Keratinocyte (primary cell): Measurements from ENCODE around the gene LEFTY2. TPM values are rescaled to one million over a fixed set of nuclear protein-coding genes. Genes with fewer than 3 reads are reported as not detected.

Experiments
- DNase-seq: peaks from one replicate; pipeline ENCODE4 v3.0.0-alpha.2; 2011; ENCODE audit warnings: low read depth, missing footprints, low spot score
- FAIRE-seq: peaks from 2 replicates; lab custom pipeline; 2011; peaks lifted over from hg19 to GRCh38; lab: Jason Lieb, UNC
- H2AFZ ChIP-seq: 2 replicates; pipeline ENCODE4 v1.6.0; 2012; ENCODE audit warnings: low read length, control low read depth, inconsistent platforms; ENCODE audit not compliant: control insufficient read depth
- H3K27ac ChIP-seq: 2 replicates; pipeline ENCODE4 v1.5.1; 2011; ENCODE audit warnings: low read length; ENCODE audit not compliant: control insufficient read depth, insufficient read depth
- H3K27me3 ChIP-seq: 3 replicates; pipeline ENCODE4 v1.6.0; 2011; ENCODE audit warnings: low read length; ENCODE audit not compliant: control insufficient read depth, insufficient read depth; ENCODE audit errors: extremely low read depth
- H3K36me3 ChIP-seq, 2 experiments: 2 replicates in 1 of 2; 3 replicates in 1 of 2; pipeline ENCODE4 v1.5.1; 2011; ENCODE audit warnings: low read length in 2 of 2, mild to moderate bottlenecking in 1 of 2; ENCODE audit not compliant: control insufficient read depth in 2 of 2, insufficient read depth in 2 of 2; ENCODE audit errors: extremely low read depth in 1 of 2
- H3K4me1 ChIP-seq: 3 replicates; pipeline ENCODE4 v1.5.1; 2011; ENCODE audit warnings: low read length; ENCODE audit not compliant: control insufficient read depth, insufficient read depth; ENCODE audit errors: extremely low read depth
- H3K4me2 ChIP-seq: 3 replicates; pipeline ENCODE4 v1.6.0; 2011; ENCODE audit warnings: low read depth, low read length; ENCODE audit not compliant: control insufficient read depth, insufficient read depth; ENCODE audit errors: extremely low read depth
- H3K4me3 ChIP-seq, 3 experiments: fragments of 200-600 bp in 1 of 3; sonication (generic) in 1 of 3; 2 replicates in 2 of 3; 3 replicates in 1 of 3; pipeline ENCODE4 v1.5.1; 2011 to 2016; ENCODE audit warnings: low read length in 3 of 3, mild to moderate bottlenecking in 3 of 3, control low read depth in 2 of 3, inconsistent platforms in 1 of 3, low read depth in 1 of 3, mixed read lengths in 1 of 3, mixed run types in 1 of 3, moderate library complexity in 1 of 3; ENCODE audit not compliant: control insufficient read depth in 2 of 3, insufficient read depth in 2 of 3; ENCODE audit errors: extremely low read depth in 1 of 3
- H3K79me2 ChIP-seq: 2 replicates; pipeline ENCODE4 v1.6.0; 2012; ENCODE audit warnings: low read length; ENCODE audit not compliant: control insufficient read depth, insufficient read depth
- H3K9ac ChIP-seq: 3 replicates; pipeline ENCODE4 v1.6.0; 2011; ENCODE audit warnings: low read length; ENCODE audit not compliant: control insufficient read depth, insufficient read depth; ENCODE audit errors: extremely low read depth
- H3K9me1 ChIP-seq: 3 replicates; pipeline ENCODE4 v1.6.0; 2011; ENCODE audit warnings: low read length; ENCODE audit not compliant: control insufficient read depth, insufficient read depth; ENCODE audit errors: extremely low read depth
- H3K9me3 ChIP-seq: 2 replicates; pipeline ENCODE4 v1.5.1; 2012; ENCODE audit warnings: low read depth, low read length; ENCODE audit not compliant: control insufficient read depth
- H4K20me1 ChIP-seq: 3 replicates; pipeline ENCODE4 v1.6.0; 2011; ENCODE audit warnings: low read length; ENCODE audit not compliant: control insufficient read depth, insufficient read depth; ENCODE audit errors: extremely low read depth
- CTCF ChIP-seq, 3 experiments: IDR thresholded peaks in 1 of 3; conservative IDR thresholded peaks in 1 of 3; optimal IDR thresholded peaks in 1 of 3; 2 replicates in 2 of 3; 3 replicates in 1 of 3; pipeline versions ENCODE3 to v1.5.1; 2011; ENCODE audit warnings: low read length in 3 of 3, mild to moderate bottlenecking in 3 of 3, moderate library complexity in 2 of 3, control low read depth in 1 of 3, inconsistent platforms in 1 of 3; ENCODE audit not compliant: insufficient read depth in 2 of 3; ENCODE audit errors: extremely low read depth in 1 of 3
- EZH2 ChIP-seq: IDR thresholded peaks from one replicate; pipeline ENCODE4 v1.6.1; 2012; ENCODE audit warnings: inconsistent platforms, mild to moderate bottlenecking, low read length, moderate library complexity
- dilution Hi-C: fragments of 300-500 bp; cut with MboI; formaldehyde crosslinking; loops from one replicate; pipeline ENCODE4 v1.7.0; 2020; ENCODE audit warnings: low sequenced_read_pairs; ENCODE audit not compliant: extremely low pct_ligation_motif_present
- polyA plus RNA-seq, 5 experiments: library from polyadenylated mRNA; depleted of rRNA in 3 of 5; stranded (reverse) in 3 of 5; stranded (forward) in 1 of 5; unstranded in 1 of 5; fragments of >200 nt; gene quantifications; 1 replicate in 1 of 5; 2 replicates in 3 of 5; 3 replicates in 1 of 5; pipeline versions ENCODE4 v1.2.1 to v1.2.3, GENCODE V29; 2011 to 2012; ENCODE audit warnings: missing spikeins in 2 of 5, low read depth in 1 of 5, low replicate concordance in 1 of 5

LEFTY2 gene
- polyA plus RNA-seq, 1 donor (not counting 4 experiments of a cell fraction or from before 2014, with no cell fraction given), result not detected

DNA sequence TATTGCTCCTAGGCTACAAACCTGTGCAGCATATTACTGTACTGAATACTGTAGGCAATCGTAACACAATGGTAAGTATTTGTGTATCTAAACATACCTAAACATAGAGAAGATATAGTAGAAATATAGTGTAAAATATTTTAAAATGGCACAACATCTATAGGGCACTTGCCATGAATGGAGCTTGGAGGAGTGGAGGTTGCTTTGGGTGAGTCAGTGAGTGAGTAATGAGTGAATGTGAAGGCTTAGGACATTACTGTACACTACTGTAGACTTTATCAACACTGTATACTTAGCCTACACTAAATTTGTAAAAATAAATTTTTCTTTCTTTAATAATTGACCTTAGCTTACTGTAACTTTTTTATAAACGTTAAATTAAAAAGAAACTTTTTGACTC, 7.9 kb downstream of the LEFTY2 start:
- Histone ChIP-seq H3K27me3 (no peaks in the 10 kb centered on the region), H3K9me3 (no peaks in the 10 kb centered on the region), H3K4me2 (no peak overlapping the region), H4K20me1 (no peaks in the 10 kb centered on the region), H2AFZ (no peak overlapping the region), H3K27ac (no peak overlapping the region), H3K9me1 (peaks cover 3% of the 10 kb centered on the region), H3K9ac (no peak overlapping the region), H3K4me3 (no peak overlapping the region), H3K36me3 (no peaks in the 10 kb centered on the region), H3K79me2 (no peaks in the 10 kb centered on the region), H3K4me1 (peaks cover 6% of the 10 kb centered on the region)
- TF ChIP-seq EZH2, result no peak
- TF ChIP-seq CTCF (optimal IDR thresholded peaks at IDR 0.05 in 1 of 3, IDR thresholded peaks at IDR 0.05 in 1 of 3, conservative IDR thresholded peaks at IDR 0.05 in 1 of 3; ENCODE audit: extremely low read depth in 1 of 3, insufficient read depth in 2 of 3, low read length in 3 of 3), result no peak
- dilution Hi-C loops, result no loop called here
- DNase-seq (no peak), FAIRE-seq (no peak)

- no peak for FAIRE-seq
- no peak overlapping the region for H2AFZ ChIP-seq
- dilution Hi-C loops, result no loop called here
These were observed 9.5 kb downstream of the LEFTY2 start for GRCh38 chr1:225931270-225932136.

More at GRCh38 chr1:225931270-225932136, 9.5 kb downstream of the LEFTY2 start:
- Histone ChIP-seq H3K27ac (no peak overlapping the region), H3K79me2 (no peaks in the 10 kb centered on the region), H3K4me2 (no peak overlapping the region), H3K36me3 (no peaks in the 10 kb centered on the region), H4K20me1 (no peaks in the 10 kb centered on the region), H3K4me1 (peaks cover 6% of the 10 kb centered on the region), H3K27me3 (no peaks in the 10 kb centered on the region), H3K9ac (no peak overlapping the region), H3K9me3 (no peaks in the 10 kb centered on the region), H3K4me3 (no peak overlapping the region), H3K9me1 (peaks cover 3% of the 10 kb centered on the region)
- TF ChIP-seq EZH2 (no peak), CTCF (optimal IDR thresholded peaks at IDR 0.05 in 1 of 3, IDR thresholded peaks at IDR 0.05 in 1 of 3, conservative IDR thresholded peaks at IDR 0.05 in 1 of 3; ENCODE audit: extremely low read depth in 1 of 3, insufficient read depth in 2 of 3, low read length in 3 of 3) (no peak)
- no peak for DNase-seq
